Thyroid gland (tissue), 4 donors: ENCODE results near the gene EVA1C. TPM values are rescaled to one million over a fixed set of nuclear protein-coding genes. Genes with fewer than 3 reads are reported as not detected.
"Not testable (repeated sequence)": the region's sequence is repeated elsewhere in the genome, so short reads cannot be mapped to it uniquely, and the experiment has no call there.

Experiments
- DNase-seq, 2 donors: peaks; one replicate each; pipeline ENCODE4 v3.0.0-alpha.2; 2019
- H3K27ac ChIP-seq, 3 donors: fragments of 200-600 bp; sonication (generic); 1 replicate in 2 of 3; 2 replicates in 1 of 3; pipeline ENCODE4 v1.5.1; 2016 to 2019; ENCODE audit warnings: mild to moderate bottlenecking in 1 of 3, moderate library complexity in 1 of 3
- H3K27me3 ChIP-seq: fragments of 200-600 bp; sonication (generic); one replicate; pipeline ENCODE4 v1.5.1; 2019
- H3K36me3 ChIP-seq, 2 donors: fragments of 200-600 bp; sonication (generic); one replicate each; pipeline ENCODE4 v1.5.1; 2016 to 2019
- H3K4me1 ChIP-seq, 2 donors: fragments of 200-600 bp; sonication (generic); one replicate each; pipeline ENCODE4 v1.5.1; 2017 to 2019
- H3K4me3 ChIP-seq, 3 donors: fragments of 200-600 bp; sonication (generic); replicated peaks in 1 of 3; 1 replicate in 2 of 3; 2 replicates in 1 of 3; pipeline ENCODE4 v1.5.1; 2016; ENCODE audit warnings: mild to moderate bottlenecking in 1 of 3
- H3K9me3 ChIP-seq: fragments of 200-600 bp; sonication (generic); one replicate; pipeline ENCODE4 v1.5.1; 2017
- POLR2A ChIP-seq, 2 donors: fragments of 450-650 bp; IDR thresholded peaks; one replicate each; pipeline ENCODE4 v1.6.1; 2017; ENCODE audit warnings: antibody characterized with exemption in 2 of 2, mild to moderate bottlenecking in 2 of 2, moderate library complexity in 1 of 2
- WGBS, 2 donors: methylation state at CpG; one replicate each; pipeline ENCODE4 v1.1.5; 2017; 5-methylcytosine and 5-hydroxymethylcytosine counted together
- intact Hi-C: fragments of 100-400 bp; cut with DNase I; formaldehyde crosslinking; loops from one replicate; pipeline ENCODE4 v1.15.1; 2023
- total RNA-seq, 4 donors: library from RNA; depleted of rRNA; stranded (reverse); fragments of >200 nt; gene quantifications; one replicate each; pipeline ENCODE4 v1.2.3, GENCODE V29; 2016
- TF ChIP-seq, protein P1 (sequence below), 6 experiments: fragments of 200-600 bp in 3 of 6; fragments of 450-650 bp in 3 of 6; sonication (generic) in 3 of 6; IDR thresholded peaks; one replicate each; pipeline ENCODE4 v1.5.1; 2016 to 2019; ENCODE audit warnings: antibody characterized with exemption in 6 of 6, mild to moderate bottlenecking in 2 of 6, inconsistent platforms in 1 of 6, moderate library complexity in 1 of 6

EVA1C gene
- total RNA-seq, 4 donors from 2014 or later = 25.4 to 44.6 (median 35.2) TPM

DNA sequence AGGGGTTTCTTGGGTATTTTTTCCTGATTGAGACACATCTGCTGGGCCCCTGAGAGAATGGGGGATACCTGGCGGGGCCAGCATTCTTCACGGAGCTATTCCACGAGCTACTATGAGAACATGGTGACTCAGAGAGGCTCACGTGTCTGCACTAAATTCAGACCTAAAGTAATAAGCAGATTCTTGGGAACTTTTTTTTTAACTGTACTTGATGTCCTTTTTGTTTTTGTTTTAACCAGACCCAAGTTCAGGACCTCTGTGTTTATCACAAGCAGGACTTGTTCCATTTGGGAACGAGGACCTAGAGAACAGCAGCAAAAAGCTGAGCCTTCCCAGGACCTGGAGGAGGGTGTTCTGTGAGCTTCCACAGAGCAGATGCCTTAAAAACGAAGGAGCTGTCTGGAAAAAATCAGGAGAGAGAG is 44.0 kb downstream of the EVA1C start:
- peaks cover 35 to 43% of the 10 kb centered on the region in 2 donors for H3K4me1 ChIP-seq
- no peak for DNase-seq
- H3K9me3 ChIP-seq = no peaks in the 10 kb centered on the region
- 56 to 73% methylated on average over 6 of the region's 6 CpGs for WGBS, 2 donors
- no peaks in the 10 kb centered on the region for H3K36me3 ChIP-seq
- H3K27me3 ChIP-seq = no peaks in the 10 kb centered on the region
- TF ChIP-seq, protein P1, sequence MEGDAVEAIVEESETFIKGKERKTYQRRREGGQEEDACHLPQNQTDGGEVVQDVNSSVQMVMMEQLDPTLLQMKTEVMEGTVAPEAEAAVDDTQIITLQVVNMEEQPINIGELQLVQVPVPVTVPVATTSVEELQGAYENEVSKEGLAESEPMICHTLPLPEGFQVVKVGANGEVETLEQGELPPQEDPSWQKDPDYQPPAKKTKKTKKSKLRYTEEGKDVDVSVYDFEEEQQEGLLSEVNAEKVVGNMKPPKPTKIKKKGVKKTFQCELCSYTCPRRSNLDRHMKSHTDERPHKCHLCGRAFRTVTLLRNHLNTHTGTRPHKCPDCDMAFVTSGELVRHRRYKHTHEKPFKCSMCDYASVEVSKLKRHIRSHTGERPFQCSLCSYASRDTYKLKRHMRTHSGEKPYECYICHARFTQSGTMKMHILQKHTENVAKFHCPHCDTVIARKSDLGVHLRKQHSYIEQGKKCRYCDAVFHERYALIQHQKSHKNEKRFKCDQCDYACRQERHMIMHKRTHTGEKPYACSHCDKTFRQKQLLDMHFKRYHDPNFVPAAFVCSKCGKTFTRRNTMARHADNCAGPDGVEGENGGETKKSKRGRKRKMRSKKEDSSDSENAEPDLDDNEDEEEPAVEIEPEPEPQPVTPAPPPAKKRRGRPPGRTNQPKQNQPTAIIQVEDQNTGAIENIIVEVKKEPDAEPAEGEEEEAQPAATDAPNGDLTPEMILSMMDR (IDR thresholded peaks at IDR 0.05) = no peak
- TF ChIP-seq POLR2A (IDR thresholded peaks at IDR 0.05) = no peak
- no peak overlapping the region for H3K4me3 ChIP-seq
- peak overlapping the region; percentile 56 to 77 (median 74) for H3K27ac ChIP-seq
- intact Hi-C loops = no loop called here

DNA sequence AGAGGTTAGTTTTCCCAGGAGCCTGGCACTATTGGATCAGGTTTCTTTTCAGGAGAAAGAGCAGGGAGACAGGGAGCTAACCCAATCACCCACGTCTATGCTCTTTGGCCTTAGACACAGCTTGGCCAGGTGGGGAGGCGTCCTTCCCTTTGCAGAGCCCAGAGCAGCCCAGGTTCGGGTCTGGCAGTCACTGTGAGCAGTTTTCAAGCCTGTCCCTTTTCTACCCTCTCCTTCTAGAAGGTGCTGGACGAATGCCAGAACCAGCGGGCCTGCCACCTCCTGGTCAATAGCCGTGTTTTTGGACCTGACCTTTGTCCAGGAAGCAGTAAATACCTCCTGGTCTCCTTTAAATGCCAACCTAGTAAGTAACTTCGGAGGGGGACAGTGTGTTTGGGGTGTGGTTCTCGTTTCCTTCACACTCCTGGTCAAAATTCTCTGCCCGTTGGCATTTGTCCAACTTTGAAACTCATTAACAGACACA is 44.9 kb downstream of the EVA1C start:
- Histone ChIP-seq H3K36me3 (no peaks in the 10 kb centered on the region), H3K4me3 (no peak overlapping the region), H3K4me1 (peaks cover 29 to 34% of the 10 kb centered on the region in 2 donors), H3K27me3 (no peaks in the 10 kb centered on the region), H3K27ac (peak overlapping the region; percentile 56 to 77 (median 74)), H3K9me3 (no peaks in the 10 kb centered on the region)
- intact Hi-C loops = no loop called here
- DNase-seq = peak; percentile 81 to 83
- TF ChIP-seq, protein P1 (IDR thresholded peaks at IDR 0.05) = peak in 4 of 6 experiments; percentile 16 to 37 (median 22)
- TF ChIP-seq POLR2A (IDR thresholded peaks at IDR 0.05) = no peak
- WGBS, 2 donors = 24 to 25% methylated on average over 8 to 9 of the region's 9 CpGs

DNA sequence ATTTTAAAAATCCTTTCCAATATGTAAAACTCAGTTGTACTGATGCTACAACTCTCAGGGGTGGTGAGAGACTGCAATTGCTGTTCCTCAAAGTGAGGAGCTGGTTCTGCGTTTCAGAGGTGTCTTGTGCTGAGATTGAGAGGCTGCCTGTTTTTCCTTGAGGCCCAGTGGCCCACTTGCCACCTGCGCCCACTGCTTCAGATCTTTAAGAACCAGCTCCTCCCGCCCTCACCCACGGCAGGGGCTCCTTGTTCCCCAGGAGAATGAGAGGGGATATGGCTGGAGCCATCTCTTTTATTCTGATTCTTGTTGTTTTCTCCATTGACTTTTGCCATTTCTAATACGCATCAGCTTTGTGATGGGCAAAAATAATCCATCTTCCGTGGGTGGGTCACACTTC is 45.5 kb downstream of the EVA1C start:
- intact Hi-C loops = no loop called here
- TF ChIP-seq, protein P1 (IDR thresholded peaks at IDR 0.05) = no peak
- no peak for TF ChIP-seq POLR2A (IDR thresholded peaks at IDR 0.05)
- Histone ChIP-seq H3K4me3 (no peak overlapping the region), H3K9me3 (no peaks in the 10 kb centered on the region), H3K36me3 (no peaks in the 10 kb centered on the region), H3K4me1 (peaks cover 29 to 33% of the 10 kb centered on the region in 2 donors), H3K27me3 (no peaks in the 10 kb centered on the region), H3K27ac (peak overlapping the region in 2 of 3 donors; percentile 74 to 77)
- DNase-seq = no peak
- 90 to 95% methylated on average over 6 of the region's 6 CpGs for WGBS, 2 donors

DNA sequence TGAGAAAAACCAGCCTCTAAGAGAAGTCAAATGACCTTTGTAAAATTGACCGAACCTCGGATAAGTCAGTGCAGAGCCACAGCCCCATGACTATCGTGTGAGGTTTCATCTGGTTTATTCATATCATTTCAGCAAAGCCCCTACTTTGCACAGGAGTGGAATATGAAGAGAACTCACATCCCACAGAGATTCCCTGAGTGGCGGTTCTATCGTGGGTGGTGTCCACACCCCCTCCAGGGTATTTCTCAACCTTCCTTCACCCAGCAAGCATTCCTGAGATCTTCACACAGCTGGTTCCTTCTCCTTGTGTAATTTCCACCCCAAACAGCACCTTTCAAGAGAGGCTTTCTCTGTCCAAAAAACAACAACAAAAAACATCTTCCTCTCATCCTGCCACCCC is 47.5 kb downstream of the EVA1C start:
- peaks cover 37 to 50% of the 10 kb centered on the region in 2 donors for H3K4me1 ChIP-seq
- intact Hi-C loops = no loop called here
- no peaks in the 10 kb centered on the region for H3K27me3 ChIP-seq
- no peaks in the 10 kb centered on the region for H3K9me3 ChIP-seq
- no peak overlapping the region for H3K27ac ChIP-seq
- no peaks in the 10 kb centered on the region for H3K36me3 ChIP-seq
- 90 to 93% methylated on average over 5 of the region's 5 CpGs for WGBS, 2 donors
- no peak for TF ChIP-seq POLR2A (IDR thresholded peaks at IDR 0.05)
- TF ChIP-seq, protein P1 (IDR thresholded peaks at IDR 0.05) = no peak
- no peak overlapping the region for H3K4me3 ChIP-seq
- no peak for DNase-seq

DNA sequence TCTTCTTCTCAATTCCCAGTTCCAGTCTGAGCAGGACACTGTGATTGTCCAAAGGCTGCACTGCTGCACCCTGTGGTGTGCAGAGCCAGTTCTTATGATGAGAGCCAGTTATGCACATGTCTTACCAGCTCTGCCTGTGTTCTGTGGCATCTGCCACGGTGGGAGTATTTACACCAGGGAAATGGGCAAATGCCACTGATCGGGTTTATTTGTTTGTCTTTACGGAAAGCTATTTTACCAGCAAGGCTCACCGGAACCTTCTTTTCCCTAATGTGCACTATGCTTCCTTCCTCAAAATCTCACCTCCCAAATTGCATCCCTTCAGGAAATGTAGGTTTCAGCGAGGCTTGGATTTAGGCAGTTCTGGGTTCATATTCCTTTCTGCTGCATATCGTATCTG is 49.0 kb downstream of the EVA1C start:
- no peak for DNase-seq
- WGBS, 2 donors = 95 to 96% methylated on average over 6 of the region's 6 CpGs
- Histone ChIP-seq H3K4me3 (no peak overlapping the region), H3K9me3 (no peaks in the 10 kb centered on the region), H3K27me3 (no peaks in the 10 kb centered on the region), H3K4me1 (peaks cover 22 to 34% of the 10 kb centered on the region in 2 donors), H3K27ac (no peak overlapping the region), H3K36me3 (no peaks in the 10 kb centered on the region)
- no peak for TF ChIP-seq POLR2A (IDR thresholded peaks at IDR 0.05)
- TF ChIP-seq, protein P1 (IDR thresholded peaks at IDR 0.05) = no peak
- intact Hi-C loops = no loop called here

DNA sequence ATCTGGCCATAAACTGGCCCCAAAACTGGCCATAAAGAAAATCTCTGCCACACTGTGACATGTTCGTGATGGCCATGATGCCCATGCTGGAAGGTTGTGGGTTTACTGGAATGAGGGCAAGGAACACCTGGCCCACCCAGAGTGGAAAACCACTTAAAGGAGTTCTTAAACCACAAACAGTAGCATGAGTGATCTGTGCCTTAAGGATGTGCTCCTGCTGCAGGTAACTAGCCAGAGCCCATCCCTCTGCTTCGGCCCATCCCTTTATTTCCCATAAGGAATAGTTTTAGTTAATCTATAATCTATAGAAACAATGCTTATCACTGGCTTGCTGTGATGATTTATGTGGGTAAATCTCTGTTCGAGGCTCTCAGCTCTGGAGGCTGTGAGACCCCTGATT is 50.1 kb downstream of the EVA1C start:
- H3K9me3 ChIP-seq, H3K36me3 ChIP-seq, H3K27me3 ChIP-seq, DNase-seq, H3K4me3 ChIP-seq, intact Hi-C loops: not testable (repeated sequence)
- 91 to 98% methylated on average over 3 of the region's 3 CpGs for WGBS, 2 donors
- peaks cover 13 to 24% of the 10 kb centered on the region in 2 donors for H3K4me1 ChIP-seq
- H3K27ac ChIP-seq = peak overlapping the region in 1 of 3 donors; percentile 50
